Fibroblast of skin of back (primary cell): ENCODE measurements around the gene CELF4.

ENCODE experiments used
- DNase-seq: peaks from one replicate; pipeline ENCODE4 v3.0.0-alpha.2; 2013

The CELF4 gene

DNA sequence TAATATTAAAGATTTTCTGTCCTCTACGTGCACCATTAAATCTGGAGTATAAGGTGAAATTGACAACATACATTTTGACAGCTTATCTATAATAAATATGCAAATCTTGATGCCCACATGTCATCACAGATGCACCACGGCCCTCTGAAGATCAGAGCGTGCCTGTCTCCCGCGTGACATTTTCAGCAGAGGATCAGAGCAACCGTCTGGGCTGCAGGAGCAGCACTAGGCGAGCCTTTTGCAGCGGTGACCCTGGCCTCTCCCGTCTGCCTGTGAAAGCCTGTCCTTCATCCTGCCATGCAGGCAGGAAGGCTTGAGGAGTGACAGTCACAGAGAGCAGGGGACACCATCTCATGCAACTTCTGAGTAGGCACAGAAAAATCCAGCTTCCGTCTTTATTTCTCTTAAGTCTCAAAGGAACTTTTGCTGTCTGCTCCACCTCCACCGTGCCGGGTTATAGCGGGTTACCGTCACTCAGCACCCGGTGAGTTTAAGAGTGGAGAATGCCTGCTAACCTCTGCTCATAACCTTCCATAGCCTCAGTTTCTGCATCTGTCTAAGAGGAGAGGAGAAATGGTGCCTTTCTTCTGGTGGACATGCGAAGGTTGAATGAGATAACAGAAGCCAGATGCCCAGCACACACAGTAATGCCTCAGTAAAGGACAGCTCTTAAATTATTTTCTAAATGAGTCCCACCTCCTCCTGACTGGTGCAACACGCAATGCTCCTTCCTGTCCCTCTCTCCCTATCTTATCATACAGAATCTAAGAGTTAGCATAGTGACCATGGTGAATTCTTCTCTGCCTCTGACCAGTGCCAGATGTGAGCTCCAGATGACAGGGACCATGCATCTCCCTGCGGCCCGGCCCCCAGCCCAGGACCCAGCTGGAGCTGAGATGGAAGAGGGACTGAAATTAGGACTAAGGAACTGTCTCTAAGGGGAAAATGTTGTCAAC lies 43.8 kb downstream of the CELF4 start:
- DNase-seq: no peak

DNA sequence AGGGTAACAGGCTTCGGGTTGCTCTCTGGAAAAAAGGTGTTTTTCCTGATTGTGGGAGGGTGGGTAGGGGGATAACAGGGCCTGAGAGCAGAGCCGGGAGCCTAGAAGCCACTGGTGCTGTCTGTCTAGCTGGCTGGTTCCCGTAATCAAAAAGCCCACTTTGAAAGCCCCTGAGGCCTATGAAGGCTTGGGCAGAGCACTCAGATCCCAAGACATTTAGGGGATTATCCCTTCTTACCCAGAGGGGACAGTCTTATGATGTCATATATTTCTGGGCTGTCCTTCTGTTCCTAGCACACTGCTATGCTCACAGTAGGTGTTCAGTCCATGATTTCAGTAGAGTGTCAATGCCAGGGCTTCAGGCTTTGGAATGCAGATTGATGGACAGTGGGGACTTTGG lies 45.1 kb downstream of the CELF4 start:
- DNase-seq: no peak

DNA sequence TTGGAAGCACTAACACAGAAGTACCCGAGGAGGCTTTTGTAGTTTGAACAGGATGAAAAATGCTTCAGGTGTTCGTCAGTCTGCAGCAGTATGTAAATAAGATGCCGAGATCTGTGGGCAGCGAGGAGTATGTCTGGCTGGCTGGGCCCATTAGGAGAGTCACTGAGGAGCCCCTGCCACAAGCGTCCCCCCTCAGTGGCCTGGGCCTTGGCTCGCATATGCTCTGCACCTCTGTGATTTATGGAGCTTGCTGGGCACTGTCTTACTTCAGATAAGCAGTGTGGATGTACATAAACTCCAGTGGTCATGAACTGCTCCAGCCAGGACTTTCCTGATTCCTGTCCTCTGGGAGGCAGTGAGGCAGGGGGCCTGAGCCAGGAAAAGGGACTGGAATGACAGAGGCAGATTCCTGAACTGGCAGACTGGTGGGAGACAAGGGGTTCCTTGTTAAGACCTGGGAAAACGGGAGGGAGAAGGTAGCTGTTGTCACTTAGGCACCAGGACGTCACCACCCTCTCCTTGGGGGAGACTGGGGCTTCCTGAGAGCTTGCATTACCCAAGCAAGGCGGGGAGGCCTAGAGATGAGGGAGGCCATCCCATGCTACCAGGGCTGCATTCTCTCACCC lies 46.0 kb downstream of the CELF4 start:
- no peak for DNase-seq

GRCh38 chr18:37516361-37516853 lies 49.2 kb downstream of the CELF4 start:
- DNase-seq: no peak

DNA sequence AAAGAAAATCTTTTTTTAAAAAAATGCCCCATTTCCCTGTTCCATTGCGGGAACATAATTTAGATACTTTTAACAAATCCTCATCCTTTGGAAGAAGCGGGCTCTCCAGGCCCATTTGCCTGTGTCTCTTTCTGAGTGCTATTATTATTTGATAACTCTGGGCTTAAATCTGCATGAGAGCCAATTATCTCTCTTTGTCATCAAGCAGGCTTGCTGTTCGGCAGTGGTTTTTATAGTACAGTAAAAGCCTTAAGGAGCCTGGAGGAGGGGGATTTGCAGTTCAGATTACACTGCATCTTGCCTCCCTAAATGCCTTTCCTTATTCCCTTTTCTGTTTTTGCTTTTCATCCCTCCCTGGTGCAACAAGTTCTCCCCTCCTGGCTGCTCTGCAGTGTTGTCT lies 50.6 kb downstream of the CELF4 start:
- no peak for DNase-seq

GRCh38 chr18:37512400-37512799 lies 53.2 kb downstream of the CELF4 start:
- no peak for DNase-seq

- DNase-seq: no peak
Measured at GRCh38 chr18:37511721-37512298, 53.8 kb downstream of the CELF4 start.

DNA sequence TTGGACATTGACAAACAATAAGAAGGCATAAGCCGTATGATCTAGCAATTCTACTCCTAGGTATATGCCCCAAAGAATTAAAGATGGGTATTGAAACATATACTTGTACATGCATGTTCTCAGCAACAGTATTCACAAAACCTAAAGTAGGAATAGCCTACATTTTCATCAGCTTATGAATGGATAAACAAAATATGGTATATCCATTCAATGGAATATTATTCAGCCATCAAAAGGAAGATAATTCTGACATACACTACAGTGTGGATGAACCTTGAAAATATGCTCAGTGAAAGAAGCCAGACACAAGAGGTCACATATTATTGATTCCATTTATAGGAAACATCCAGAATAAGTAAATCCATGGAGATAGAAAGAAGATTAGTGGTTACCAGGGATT lies 56.0 kb downstream of the CELF4 start:
- DNase-seq: no peak

DNA sequence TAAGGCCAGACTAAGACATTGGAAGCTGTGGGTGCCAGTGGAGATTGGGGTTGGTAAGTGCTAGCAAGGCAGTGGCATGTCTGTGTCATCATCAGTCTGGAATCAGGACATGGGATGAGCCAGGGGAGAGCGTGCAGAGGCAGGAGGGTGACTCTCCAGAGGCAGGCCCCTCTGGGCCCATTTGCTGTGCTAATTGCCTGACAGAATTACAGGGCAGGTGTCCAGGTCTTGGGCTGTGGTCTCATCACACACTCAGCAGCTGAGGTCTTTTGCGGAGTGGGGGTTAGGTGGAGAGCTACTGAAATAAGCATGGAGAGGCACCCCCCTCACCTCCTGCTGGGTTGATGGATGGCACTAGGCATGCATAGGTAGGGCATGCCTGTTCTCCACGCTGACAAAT lies 57.4 kb downstream of the CELF4 start:
- DNase-seq: no peak

DNA sequence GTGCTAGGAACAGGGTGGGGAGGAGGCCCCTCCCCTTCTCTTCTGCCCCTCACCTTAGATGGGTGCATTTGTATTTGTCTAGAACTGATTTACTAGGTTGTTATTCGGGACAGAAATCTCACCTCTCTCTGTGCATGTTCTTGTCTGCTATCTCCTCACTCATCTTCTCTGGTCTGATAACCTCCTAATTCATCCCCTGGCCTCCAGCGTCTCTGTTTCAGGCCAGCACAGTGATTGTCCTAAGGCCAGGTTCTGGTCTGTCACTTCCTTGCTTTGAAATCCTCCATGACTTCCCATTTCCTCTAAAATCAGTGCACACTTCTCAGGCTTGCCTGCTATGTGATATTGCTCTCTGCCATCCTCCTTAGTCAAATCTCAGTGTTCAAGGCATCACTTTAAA lies 58.4 kb downstream of the CELF4 start:
- DNase-seq: no peak

- DNase-seq: no peak
Measured at GRCh38 chr18:37506001-37506400, 59.6 kb downstream of the CELF4 start.

DNA sequence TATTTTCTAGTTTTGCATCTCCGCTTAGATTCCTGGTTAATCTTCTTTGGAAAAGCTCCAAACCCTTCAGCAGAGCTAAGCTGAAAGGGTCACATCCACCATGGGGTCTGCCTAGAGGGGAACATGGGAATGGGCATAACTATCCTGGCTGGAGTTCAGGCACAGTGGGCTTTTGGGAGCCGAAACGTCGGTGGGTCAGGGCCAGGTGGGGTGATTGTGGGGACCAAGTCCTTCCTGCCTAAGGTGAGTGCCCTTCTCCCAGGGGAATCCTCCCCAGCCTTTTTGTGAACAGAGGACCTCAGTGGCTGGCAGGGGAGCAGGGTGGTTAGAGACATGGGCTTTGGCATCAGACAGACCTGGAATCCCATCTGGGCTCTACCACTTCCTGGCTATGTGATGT lies 60.3 kb downstream of the CELF4 start:
- DNase-seq: no peak

- DNase-seq: no peak
Measured at GRCh38 chr18:37502601-37503000, 63.0 kb downstream of the CELF4 start.

- no peak for DNase-seq
Measured at GRCh38 chr18:37502036-37502435, 63.6 kb downstream of the CELF4 start.

- no peak for DNase-seq
Measured at GRCh38 chr18:37501136-37501535, 64.5 kb downstream of the CELF4 start.

GRCh38 chr18:37499913-37500312 lies 65.7 kb downstream of the CELF4 start:
- no peak for DNase-seq

DNA sequence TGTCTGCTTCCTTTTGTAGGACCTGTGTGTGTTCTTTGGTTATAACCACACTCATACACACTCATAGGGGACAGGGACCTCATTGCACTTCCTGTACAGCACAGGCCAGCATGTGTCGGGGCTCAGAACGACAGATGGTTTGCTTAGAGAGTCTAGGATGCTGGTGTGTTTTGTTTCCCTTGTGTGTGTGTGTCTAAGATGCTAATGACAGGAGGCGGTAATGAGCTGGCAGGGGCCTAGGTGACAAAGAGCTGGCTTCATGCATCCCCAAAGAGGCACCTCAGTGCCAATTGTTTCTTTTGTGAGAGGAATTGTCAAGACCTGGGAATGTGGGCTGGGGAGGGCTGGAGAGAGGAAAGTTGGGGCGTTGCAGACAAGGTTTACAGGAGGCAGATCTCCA lies 66.6 kb downstream of the CELF4 start:
- no peak for DNase-seq

GRCh38 chr18:37497853-37498518 lies 67.6 kb downstream of the CELF4 start:
- no peak for DNase-seq

- no peak for DNase-seq
Measured at GRCh38 chr18:37496568-37496967, 69.0 kb downstream of the CELF4 start.

- no peak for DNase-seq
Measured at GRCh38 chr18:37495354-37495753, 70.2 kb downstream of the CELF4 start.

DNA sequence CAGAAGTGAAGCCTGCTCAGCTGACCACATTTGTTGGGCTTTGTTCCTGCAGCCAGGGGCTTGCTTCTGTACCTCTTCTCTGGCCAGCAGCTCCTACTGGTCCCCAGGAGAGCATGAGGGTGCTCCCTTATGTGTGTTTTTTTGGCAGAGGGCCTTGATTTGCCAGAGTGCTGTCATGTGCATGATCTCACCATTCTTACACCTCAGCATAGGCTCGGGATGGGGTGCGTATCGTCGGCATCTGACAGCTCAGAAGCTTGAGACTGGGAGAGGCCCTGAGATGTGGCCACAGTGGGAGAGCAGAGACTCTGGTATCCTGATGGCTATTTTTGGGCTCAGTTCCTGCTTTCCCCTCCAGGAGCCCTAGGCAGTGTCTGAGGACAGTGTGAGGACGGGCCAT lies 71.2 kb downstream of the CELF4 start:
- DNase-seq: no peak

GRCh38 chr18:37493352-37493935 lies 72.2 kb downstream of the CELF4 start:
- DNase-seq: no peak

DNA sequence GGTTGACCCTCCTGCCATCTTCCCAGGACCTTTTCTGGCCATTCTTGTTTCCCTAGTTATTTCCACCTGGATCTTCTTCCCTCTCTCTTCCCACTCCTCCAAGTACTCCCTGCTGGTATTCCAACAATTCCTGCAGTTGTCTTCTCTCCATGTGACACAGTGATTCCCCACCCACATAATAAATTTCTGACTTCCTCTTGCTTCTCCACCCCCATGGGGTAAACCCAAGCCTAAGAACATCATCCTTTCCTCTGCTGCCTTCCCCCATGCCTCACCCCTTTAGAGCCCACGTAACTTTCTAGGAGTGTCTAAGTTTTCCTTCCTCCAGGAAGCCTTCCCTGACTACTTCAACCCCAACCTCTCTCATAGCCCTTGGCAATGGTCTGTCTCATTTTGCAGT lies 72.6 kb downstream of the CELF4 start:
- DNase-seq: no peak
